NCI-H187 (cell line): ENCODE data around the gene LHFPL4.

ENCODE experiments used
- DNase-seq, 2 experiments: peaks; one replicate each; lab custom pipeline; 2025; lab: John Stamatoyannopoulos, UW

The LHFPL4 gene

GRCh38 chr3:9473496-9474065, 80.0 kb downstream of the LHFPL4 start:
- no peak for DNase-seq

- no peak for DNase-seq
These were observed 83.6 kb downstream of the LHFPL4 start for GRCh38 chr3:9469986-9470385.

GRCh38 chr3:9468460-9468859, 85.2 kb downstream of the LHFPL4 start:
- no peak for DNase-seq

- no peak for DNase-seq
These were observed 86.2 kb downstream of the LHFPL4 start for GRCh38 chr3:9467451-9467850.

GRCh38 chr3:9455596-9456131, 98.0 kb downstream of the LHFPL4 start:
- DNase-seq = no peak

GRCh38 chr3:9452417-9452816, 101.2 kb downstream of the LHFPL4 start:
- DNase-seq = no peak

- DNase-seq = no peak
These were observed 102.6 kb downstream of the LHFPL4 start for GRCh38 chr3:9450991-9451390.

GRCh38 chr3:9450126-9450525, 103.5 kb downstream of the LHFPL4 start:
- DNase-seq = no peak

GRCh38 chr3:9448643-9449042, 105.0 kb downstream of the LHFPL4 start:
- DNase-seq = no peak
